ENCODE measurements around the gene DESI1. TPM values are rescaled to one million over a fixed set of nuclear protein-coding genes. Genes with fewer than 3 reads are reported as not detected.
A peak's percentile ranks its signal among the peaks of the same experiment; 100 is the strongest.

Gene DESI1
- total and polyA plus RNA-seq, 2 of the 13 experiments (the other 11 are each of a cell fraction or from before 2014, with no cell fraction given): 21.6 to 29.2 TPM

GRCh38 chr22:41589391-41590241 is 31.2 kb downstream of the DESI1 start, which contains the start of gene PMM1 (continued):
- TF ChIP-seq, protein P1, sequence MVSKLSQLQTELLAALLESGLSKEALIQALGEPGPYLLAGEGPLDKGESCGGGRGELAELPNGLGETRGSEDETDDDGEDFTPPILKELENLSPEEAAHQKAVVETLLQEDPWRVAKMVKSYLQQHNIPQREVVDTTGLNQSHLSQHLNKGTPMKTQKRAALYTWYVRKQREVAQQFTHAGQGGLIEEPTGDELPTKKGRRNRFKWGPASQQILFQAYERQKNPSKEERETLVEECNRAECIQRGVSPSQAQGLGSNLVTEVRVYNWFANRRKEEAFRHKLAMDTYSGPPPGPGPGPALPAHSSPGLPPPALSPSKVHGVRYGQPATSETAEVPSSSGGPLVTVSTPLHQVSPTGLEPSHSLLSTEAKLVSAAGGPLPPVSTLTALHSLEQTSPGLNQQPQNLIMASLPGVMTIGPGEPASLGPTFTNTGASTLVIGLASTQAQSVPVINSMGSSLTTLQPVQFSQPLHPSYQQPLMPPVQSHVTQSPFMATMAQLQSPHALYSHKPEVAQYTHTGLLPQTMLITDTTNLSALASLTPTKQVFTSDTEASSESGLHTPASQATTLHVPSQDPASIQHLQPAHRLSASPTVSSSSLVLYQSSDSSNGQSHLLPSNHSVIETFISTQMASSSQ (IDR thresholded peaks at IDR 0.05; ENCODE audit: low read depth): peak; percentile 38; the same call in 1 of the 2 replicates
- TF ChIP-seq, protein P1 (CRISPR knock-in tag; IDR thresholded peaks at IDR 0.05; ENCODE audit: borderline replicate concordance): no peak
- TF ChIP-seq ZFP36L2 (CRISPR knock-in tag; IDR thresholded peaks at IDR 0.05) (no peak), ARNT (IDR thresholded peaks at IDR 0.05) (no peak), MBNL3 (CRISPR knock-in tag; conservative IDR thresholded peaks at IDR 0.05) (no peak), ZNF556 (CRISPR knock-in tag; IDR thresholded peaks at IDR 0.05; ENCODE audit: borderline replicate concordance) (peak; percentile 69; the same call in 1 of the 2 replicates), NCOR1 (IDR thresholded peaks at IDR 0.05; ENCODE audit: borderline replicate concordance, low read length) (peak; percentile 40; the same call in 1 of the 2 replicates), ZNF687 (CRISPR knock-in tag; IDR thresholded peaks at IDR 0.05) (peak; percentile 67), ZNF790 (CRISPR knock-in tag; IDR thresholded peaks at IDR 0.05; ENCODE audit: borderline replicate concordance) (peak; percentile 43; the same call in 1 of the 2 replicates), ZBTB39 (CRISPR knock-in tag; IDR thresholded peaks at IDR 0.05) (0 out of 2 replicates have a peak, but pooled peaks have one; percentile 12), EZH2 (conservative IDR thresholded peaks at IDR 0.05; ENCODE audit: low read depth, low read length) (no peak), ZBTB3 (CRISPR knock-in tag; IDR thresholded peaks at IDR 0.05; ENCODE audit: borderline replicate concordance, low read depth) (no peak), ZNF512 (CRISPR knock-in tag; IDR thresholded peaks at IDR 0.05) (no peak)
- TF ChIP-seq, protein P2, sequence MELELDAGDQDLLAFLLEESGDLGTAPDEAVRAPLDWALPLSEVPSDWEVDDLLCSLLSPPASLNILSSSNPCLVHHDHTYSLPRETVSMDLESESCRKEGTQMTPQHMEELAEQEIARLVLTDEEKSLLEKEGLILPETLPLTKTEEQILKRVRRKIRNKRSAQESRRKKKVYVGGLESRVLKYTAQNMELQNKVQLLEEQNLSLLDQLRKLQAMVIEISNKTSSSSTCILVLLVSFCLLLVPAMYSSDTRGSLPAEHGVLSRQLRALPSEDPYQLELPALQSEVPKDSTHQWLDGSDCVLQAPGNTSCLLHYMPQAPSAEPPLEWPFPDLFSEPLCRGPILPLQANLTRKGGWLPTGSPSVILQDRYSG (CRISPR knock-in tag; IDR thresholded peaks at IDR 0.05): no peak

Measured in HepG2 (cell line).